ENCODE results near the gene SMYD3.

The SMYD3 gene

DNA sequence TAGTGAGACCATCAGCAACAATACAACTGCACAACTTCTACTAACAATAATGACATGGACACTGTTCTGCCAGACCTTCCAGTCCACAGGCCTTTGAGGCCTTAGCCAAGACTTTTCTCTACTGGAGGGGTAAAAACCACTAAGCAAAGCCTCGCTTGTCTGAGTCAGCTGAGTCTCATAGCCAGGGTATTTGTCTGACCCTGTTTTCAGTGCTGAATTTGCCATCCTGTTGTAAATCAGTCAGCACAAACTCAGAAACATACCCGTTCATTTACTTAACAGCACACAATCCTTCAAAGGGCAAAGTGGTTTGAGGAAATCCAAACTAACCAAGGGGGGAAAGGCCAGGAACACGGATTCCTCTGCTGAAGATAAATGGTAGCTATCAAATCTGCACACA, 537.8 kb downstream of the SMYD3 start:
- no peak for TF ChIP-seq ZNF175 (tag by site-specific recombination; IDR thresholded peaks at IDR 0.05)
- Histone ChIP-seq H3K4me3 (ENCODE audit: low read depth, low read length) (no peak overlapping the region), H3K4me1 (ENCODE audit: control insufficient read depth, insufficient read depth, low read length) (no peaks in the 10 kb centered on the region), H3K36me3 (ENCODE audit: control insufficient read depth in 2 of 2, insufficient read depth in 1 of 2, low read length in 2 of 2) (no peaks in the 10 kb centered on the region), H3K9me3 (ENCODE audit: control insufficient read depth, insufficient read depth, low read depth, low read length) (no peaks in the 10 kb centered on the region), H3K27ac (ENCODE audit: extremely low read depth, low read depth, low read length) (no peak overlapping the region)
- CTCF ChIA-PET: interaction anchor here (0.6 kb wide), 1 partner anchor 17 kb away, joined by 3 read pairs; no protein-coding TSS in a partner anchor
- POLR2A ChIA-PET: no interaction called here

- Histone ChIP-seq H3K9me3 (ENCODE audit: control insufficient read depth, insufficient read depth, low read depth, low read length) (no peaks in the 10 kb centered on the region), H3K4me1 (ENCODE audit: control insufficient read depth, insufficient read depth, low read length) (no peaks in the 10 kb centered on the region), H3K4me3 (ENCODE audit: low read depth, low read length) (no peak overlapping the region), H3K27ac (ENCODE audit: extremely low read depth, low read depth, low read length) (no peak overlapping the region), H3K36me3 (ENCODE audit: control insufficient read depth in 2 of 2, insufficient read depth in 1 of 2, low read length in 2 of 2) (no peaks in the 10 kb centered on the region)
- CTCF ChIA-PET: interaction anchor here (0.6 kb wide), 1 partner anchor 17 kb away, joined by 3 read pairs; no protein-coding TSS in a partner anchor
- POLR2A ChIA-PET: no interaction called here
- TF ChIP-seq ZNF354C (tag by site-specific recombination; IDR thresholded peaks at IDR 0.05; ENCODE audit: borderline replicate concordance, low read depth): no peak
- no peak for TF ChIP-seq ZNF514 (tag by site-specific recombination; IDR thresholded peaks at IDR 0.05)
- TF ChIP-seq TCF7L2 (IDR thresholded peaks at IDR 0.05; ENCODE audit: borderline replicate concordance, low read depth, low read length): no peak
- TF ChIP-seq, protein P1, sequence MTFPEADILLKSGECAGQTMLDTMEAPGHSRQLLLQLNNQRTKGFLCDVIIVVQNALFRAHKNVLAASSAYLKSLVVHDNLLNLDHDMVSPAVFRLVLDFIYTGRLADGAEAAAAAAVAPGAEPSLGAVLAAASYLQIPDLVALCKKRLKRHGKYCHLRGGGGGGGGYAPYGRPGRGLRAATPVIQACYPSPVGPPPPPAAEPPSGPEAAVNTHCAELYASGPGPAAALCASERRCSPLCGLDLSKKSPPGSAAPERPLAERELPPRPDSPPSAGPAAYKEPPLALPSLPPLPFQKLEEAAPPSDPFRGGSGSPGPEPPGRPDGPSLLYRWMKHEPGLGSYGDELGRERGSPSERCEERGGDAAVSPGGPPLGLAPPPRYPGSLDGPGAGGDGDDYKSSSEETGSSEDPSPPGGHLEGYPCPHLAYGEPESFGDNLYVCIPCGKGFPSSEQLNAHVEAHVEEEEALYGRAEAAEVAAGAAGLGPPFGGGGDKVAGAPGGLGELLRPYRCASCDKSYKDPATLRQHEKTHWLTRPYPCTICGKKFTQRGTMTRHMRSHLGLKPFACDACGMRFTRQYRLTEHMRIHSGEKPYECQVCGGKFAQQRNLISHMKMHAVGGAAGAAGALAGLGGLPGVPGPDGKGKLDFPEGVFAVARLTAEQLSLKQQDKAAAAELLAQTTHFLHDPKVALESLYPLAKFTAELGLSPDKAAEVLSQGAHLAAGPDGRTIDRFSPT (tag by site-specific recombination; IDR thresholded peaks at IDR 0.05): no peak
- no peak for TF ChIP-seq ZNF175 (tag by site-specific recombination; IDR thresholded peaks at IDR 0.05)
- no peak for TF ChIP-seq ATF2 (tag by site-specific recombination; IDR thresholded peaks at IDR 0.05; ENCODE audit: low read depth)
- TF ChIP-seq ZNF596 (tag by site-specific recombination; IDR thresholded peaks at IDR 0.05): no peak
- TF ChIP-seq, protein P2, sequence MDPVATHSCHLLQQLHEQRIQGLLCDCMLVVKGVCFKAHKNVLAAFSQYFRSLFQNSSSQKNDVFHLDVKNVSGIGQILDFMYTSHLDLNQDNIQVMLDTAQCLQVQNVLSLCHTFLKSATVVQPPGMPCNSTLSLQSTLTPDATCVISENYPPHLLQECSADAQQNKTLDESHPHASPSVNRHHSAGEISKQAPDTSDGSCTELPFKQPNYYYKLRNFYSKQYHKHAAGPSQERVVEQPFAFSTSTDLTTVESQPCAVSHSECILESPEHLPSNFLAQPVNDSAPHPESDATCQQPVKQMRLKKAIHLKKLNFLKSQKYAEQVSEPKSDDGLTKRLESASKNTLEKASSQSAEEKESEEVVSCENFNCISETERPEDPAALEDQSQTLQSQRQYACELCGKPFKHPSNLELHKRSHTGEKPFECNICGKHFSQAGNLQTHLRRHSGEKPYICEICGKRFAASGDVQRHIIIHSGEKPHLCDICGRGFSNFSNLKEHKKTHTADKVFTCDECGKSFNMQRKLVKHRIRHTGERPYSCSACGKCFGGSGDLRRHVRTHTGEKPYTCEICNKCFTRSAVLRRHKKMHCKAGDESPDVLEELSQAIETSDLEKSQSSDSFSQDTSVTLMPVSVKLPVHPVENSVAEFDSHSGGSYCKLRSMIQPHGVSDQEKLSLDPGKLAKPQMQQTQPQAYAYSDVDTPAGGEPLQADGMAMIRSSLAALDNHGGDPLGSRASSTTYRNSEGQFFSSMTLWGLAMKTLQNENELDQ (tag by site-specific recombination; IDR thresholded peaks at IDR 0.05; ENCODE audit: low read depth): no peak
- no peak for TF ChIP-seq ZNF155 (tag by site-specific recombination; IDR thresholded peaks at IDR 0.05)
- TF ChIP-seq ZXDB (tag by site-specific recombination; IDR thresholded peaks at IDR 0.05): no peak
- TF ChIP-seq SP7 (tag by site-specific recombination; IDR thresholded peaks at IDR 0.05): no peak
- TF ChIP-seq ZNF555 (tag by site-specific recombination; conservative IDR thresholded peaks at IDR 0.05): no peak
- no peak for TF ChIP-seq ZBTB21 (tag by site-specific recombination; IDR thresholded peaks at IDR 0.05)
- no peak for TF ChIP-seq REPIN1 (tag by site-specific recombination; IDR thresholded peaks at IDR 0.05; ENCODE audit: low read depth)
- TF ChIP-seq KLF16 (tag by site-specific recombination; IDR thresholded peaks at IDR 0.05): no peak
These were observed 538.3 kb downstream of the SMYD3 start for GRCh38 chr1:245968775-245969174.

DNA sequence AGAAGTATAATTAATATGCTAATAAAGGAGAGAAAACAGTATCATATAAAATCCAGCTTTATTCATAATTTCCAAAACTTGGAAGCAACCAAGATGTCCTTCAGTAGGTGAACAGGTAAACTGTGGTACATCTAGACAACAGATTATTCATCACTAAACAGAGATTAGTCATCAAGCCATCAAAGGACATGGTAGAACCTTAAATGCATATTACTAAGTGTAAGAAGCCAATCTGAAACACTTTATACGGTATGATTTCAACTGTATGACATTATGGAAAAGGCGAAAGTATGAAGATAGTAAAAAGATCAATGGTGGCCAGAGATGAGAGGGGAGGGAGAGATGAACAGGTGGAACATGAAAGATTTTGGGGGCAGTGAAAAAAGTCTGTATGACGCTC, 541.7 kb downstream of the SMYD3 start:
- ChIA-PET CTCF (no interaction called here), POLR2A (no interaction called here)
- TF ChIP-seq GLI4 (tag by site-specific recombination; IDR thresholded peaks at IDR 0.05) (no peak), EGR2 (tag by site-specific recombination; IDR thresholded peaks at IDR 0.05; ENCODE audit: low read depth) (no peak), ZNF664 (tag by site-specific recombination; IDR thresholded peaks at IDR 0.05) (no peak), ZNF354C (tag by site-specific recombination; IDR thresholded peaks at IDR 0.05; ENCODE audit: borderline replicate concordance, low read depth) (no peak), ZNF132 (tag by site-specific recombination; IDR thresholded peaks at IDR 0.05; ENCODE audit: borderline replicate concordance) (no peak), ZNF623 (tag by site-specific recombination; IDR thresholded peaks at IDR 0.05) (no peak), MEIS1 (CRISPR knock-in tag; IDR thresholded peaks at IDR 0.05; ENCODE audit: borderline replicate concordance) (no peak), ZNF510 (tag by site-specific recombination; IDR thresholded peaks at IDR 0.05; ENCODE audit: insufficient replicate concordance) (no peak)

More for the DNA sequence above, 541.7 kb downstream of the SMYD3 start:
- H3K36me3 ChIP-seq (ENCODE audit: control insufficient read depth in 2 of 2, insufficient read depth in 1 of 2, low read length in 2 of 2): no peaks in the 10 kb centered on the region
- H3K27ac ChIP-seq (ENCODE audit: extremely low read depth, low read depth, low read length): no peak overlapping the region
- H3K4me1 ChIP-seq (ENCODE audit: control insufficient read depth, insufficient read depth, low read length): no peaks in the 10 kb centered on the region
- no peak overlapping the region for H3K4me3 ChIP-seq (ENCODE audit: low read depth, low read length)
- H3K9me3 ChIP-seq (ENCODE audit: control insufficient read depth, insufficient read depth, low read depth, low read length): no peaks in the 10 kb centered on the region
